ENCODE results near the gene TMEM201.

DNA sequence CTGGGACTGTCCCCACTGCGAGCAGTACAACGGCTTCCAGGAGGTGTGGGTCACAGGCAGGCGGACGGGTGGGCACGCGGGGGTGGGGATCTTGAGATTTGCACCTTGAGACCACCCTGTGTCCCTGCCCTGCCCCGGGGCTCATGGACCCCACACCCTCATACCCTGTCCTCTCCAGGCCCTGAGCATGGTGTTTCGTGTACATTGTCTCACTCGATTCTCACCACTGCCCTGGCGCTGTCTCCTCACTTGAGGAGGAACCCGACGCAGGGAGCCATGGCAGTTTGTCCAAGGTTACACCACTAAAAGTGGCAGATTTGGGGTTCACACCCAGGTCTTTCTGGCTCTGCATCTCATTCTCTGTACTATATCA lies 7.2 kb downstream of the TMEM201 start:
- TF ChIP-seq ZNF384 (IDR thresholded peaks at IDR 0.05) (no peak), NFRKB (IDR thresholded peaks at IDR 0.05) (no peak), BHLHE40 (IDR thresholded peaks at IDR 0.05; ENCODE audit: borderline replicate concordance) (no peak), FOXA1 (IDR thresholded peaks at IDR 0.05) (no peak), ELF4 (IDR thresholded peaks at IDR 0.05) (no peak), FOXK2 (IDR thresholded peaks at IDR 0.05) (no peak)
- TF ChIP-seq, protein P1, sequence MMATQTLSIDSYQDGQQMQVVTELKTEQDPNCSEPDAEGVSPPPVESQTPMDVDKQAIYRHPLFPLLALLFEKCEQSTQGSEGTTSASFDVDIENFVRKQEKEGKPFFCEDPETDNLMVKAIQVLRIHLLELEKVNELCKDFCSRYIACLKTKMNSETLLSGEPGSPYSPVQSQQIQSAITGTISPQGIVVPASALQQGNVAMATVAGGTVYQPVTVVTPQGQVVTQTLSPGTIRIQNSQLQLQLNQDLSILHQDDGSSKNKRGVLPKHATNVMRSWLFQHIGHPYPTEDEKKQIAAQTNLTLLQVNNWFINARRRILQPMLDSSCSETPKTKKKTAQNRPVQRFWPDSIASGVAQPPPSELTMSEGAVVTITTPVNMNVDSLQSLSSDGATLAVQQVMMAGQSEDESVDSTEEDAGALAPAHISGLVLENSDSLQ (IDR thresholded peaks at IDR 0.05): no peak
